Measurements from ENCODE around the gene PLXNA4.

The PLXNA4 gene

DNA sequence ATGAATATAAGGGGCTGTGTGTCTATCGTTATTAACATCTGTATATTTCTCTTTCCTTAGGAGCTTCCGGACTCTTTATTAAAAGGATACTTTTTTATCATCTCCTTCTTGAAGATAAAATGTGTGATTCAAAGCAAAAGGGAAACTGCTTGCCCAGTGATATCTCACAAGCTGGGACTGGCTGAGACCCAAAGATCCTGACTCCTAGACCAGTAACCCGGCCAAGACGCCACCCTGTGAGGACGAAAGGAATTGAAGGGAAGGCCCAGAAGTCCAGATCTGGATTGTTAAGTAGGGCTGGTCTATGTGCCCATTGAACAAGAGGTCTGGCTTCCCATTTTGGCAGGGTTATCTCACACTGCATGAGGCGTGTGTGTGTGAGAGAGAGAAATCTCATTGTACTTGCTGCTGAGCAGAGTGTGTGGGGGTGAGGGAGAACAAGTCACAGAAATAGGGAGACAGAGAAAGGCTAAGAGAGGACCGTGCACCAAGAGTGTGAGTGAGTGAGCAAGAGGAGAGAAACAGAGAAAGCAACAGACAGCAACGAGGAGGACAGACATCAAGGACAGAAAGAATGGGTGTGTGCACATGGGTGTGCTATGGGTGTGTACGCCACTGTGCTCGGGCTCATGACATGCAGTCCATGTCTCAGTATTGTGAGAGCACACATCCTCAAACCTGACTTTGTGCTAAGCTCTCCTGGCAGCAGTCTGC is 75.4 kb downstream of the PLXNA4 start:
- peak; percentile 60 for DNase-seq (ENCODE audit: low read depth)

DNA sequence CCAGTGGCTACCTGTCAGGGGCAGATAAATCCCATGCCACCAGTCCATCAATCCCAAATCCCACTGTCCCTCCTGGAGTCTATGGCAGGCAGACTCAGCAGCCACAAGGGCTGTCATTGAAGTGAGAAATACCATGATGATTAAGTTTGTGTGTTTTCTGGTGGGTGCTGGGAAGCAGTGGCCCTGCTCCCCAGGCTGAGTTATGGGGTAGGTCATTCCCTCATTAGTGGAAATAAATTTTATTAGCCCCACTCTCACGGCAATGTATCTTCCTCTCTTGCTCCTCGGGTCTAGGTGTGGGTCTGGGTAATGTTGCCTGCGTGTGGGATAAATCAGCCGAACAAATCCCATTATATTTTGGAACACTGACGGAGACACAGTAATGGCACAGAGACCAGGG is 76.8 kb downstream of the PLXNA4 start:
- DNase-seq (ENCODE audit: low read depth): no peak

DNA sequence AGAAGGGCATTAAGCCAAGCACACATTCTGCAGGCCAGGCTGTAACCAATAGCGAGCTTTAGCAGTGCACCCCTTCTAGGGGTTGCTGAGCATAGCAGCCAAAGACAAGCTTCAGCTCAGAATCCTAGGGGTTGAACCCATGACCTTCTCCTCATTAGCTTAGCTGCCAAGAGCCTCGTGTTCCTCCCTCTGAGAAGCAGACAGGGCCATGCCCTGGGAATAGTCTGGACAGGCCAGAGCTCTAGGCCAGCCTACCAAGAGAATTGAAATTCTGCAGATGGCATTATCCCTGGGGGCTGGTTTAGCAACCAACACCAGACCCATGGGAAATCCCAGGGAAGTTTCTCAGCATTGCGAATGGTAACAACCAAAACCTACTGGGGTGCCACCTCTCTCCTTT is 77.2 kb downstream of the PLXNA4 start:
- DNase-seq (ENCODE audit: low read depth): no peak

- no peak for DNase-seq (ENCODE audit: low read depth)
Observed at GRCh38 chr7:132498319-132498718, 78.0 kb downstream of the PLXNA4 start.

DNA sequence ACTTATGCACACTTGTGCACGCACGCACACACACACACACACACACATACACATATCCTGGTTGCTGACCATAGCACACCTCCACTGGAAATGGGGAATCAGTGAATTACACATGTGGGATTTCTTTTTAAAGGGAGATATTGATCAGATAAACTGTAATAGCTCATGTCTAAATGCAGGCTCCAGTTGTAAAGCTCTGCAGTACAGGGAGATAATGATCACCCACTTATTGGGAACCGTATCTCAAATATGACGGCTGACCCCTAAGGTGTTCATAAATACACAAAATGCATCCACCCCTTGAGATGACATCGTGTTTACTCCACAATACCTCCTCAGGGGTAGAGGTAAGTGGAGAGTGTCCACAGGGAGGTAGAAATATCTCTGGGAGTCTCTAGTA is 79.2 kb downstream of the PLXNA4 start:
- no peak for DNase-seq (ENCODE audit: low read depth)

- no peak for DNase-seq (ENCODE audit: low read depth)
Observed at GRCh38 chr7:132495936-132496335, 80.3 kb downstream of the PLXNA4 start.

- DNase-seq (ENCODE audit: low read depth): no peak
Observed at GRCh38 chr7:132494474-132494873, 81.8 kb downstream of the PLXNA4 start.

- DNase-seq (ENCODE audit: low read depth): no peak
Observed at GRCh38 chr7:132492823-132493445, 83.3 kb downstream of the PLXNA4 start.

GRCh38 chr7:132491391-132491945 is 84.8 kb downstream of the PLXNA4 start:
- DNase-seq (ENCODE audit: low read depth): no peak

DNA sequence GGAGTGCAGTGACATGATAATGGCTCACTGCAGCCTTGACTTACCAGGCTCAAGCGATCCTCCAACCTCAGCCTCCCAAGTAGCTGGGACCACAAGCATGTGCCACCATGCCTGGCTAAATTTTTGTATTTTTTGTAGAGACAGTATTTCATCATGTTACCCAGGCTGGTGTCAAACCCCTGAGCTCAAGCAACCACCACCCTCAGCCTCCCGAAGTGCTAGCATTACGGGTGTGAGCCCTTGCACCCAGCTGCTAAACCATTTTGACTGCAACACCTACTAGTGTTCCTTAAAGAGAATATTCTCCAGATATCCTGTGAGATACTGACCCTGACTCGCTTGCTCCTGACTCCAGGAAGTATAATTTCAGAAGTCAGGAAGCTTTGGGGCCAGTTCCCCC is 85.8 kb downstream of the PLXNA4 start:
- DNase-seq (ENCODE audit: low read depth): no peak

GRCh38 chr7:132489776-132490237 is 86.5 kb downstream of the PLXNA4 start:
- peak; percentile 91 for DNase-seq (ENCODE audit: low read depth)

GRCh38 chr7:132488634-132489302 is 87.5 kb downstream of the PLXNA4 start:
- no peak for DNase-seq (ENCODE audit: low read depth)

DNA sequence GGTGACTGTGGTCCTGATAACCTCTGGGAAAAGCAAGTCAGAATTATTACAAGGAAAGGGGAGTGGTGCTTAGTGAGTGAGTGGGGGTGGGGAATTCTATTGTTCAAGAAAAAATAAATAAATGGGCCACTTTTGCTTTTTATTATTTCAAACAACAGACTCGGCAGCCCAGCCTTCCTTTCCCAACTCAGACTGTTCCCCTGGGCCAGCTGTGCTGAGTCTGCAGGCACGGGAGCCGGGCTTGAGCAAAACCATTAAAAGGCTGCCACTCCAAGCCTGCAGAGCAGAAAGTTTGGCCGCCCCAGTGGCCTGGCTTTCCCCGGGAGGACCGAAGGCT is 90.0 kb downstream of the PLXNA4 start:
- no peak for DNase-seq (ENCODE audit: low read depth)

DNA sequence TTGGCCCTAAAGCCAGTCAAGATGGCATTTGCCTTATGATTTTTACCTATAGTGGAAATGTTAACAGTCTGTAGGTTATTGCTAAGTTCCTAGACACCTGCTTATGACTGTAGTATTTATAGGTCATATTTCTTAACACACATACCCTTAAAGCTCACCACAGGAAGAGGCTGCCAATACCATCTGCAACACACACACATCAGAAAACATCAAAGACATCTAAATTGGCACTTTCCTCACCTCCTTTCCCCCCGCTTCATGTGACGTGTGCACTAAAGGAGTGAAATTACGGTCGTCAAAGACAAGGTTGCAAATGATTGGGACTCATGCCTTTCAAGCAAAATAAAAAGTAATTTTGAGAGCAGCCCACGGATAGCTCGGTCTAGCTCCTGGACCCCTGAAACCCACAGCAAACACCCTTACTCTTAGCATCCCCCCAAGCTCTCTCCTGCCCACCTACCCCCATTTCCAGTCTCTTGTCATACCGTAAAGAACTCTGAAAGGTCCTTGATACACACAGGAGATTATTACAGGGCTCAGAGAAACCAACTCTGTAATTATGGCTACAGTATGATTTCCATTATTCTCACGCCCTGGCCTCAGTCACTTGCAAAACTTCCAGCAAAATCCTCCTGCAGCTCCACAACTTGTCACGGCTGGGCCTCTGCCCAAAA is 90.5 kb downstream of the PLXNA4 start:
- no peak for DNase-seq (ENCODE audit: low read depth)

GRCh38 chr7:132485136-132485535 is 91.1 kb downstream of the PLXNA4 start:
- no peak for DNase-seq (ENCODE audit: low read depth)

DNA sequence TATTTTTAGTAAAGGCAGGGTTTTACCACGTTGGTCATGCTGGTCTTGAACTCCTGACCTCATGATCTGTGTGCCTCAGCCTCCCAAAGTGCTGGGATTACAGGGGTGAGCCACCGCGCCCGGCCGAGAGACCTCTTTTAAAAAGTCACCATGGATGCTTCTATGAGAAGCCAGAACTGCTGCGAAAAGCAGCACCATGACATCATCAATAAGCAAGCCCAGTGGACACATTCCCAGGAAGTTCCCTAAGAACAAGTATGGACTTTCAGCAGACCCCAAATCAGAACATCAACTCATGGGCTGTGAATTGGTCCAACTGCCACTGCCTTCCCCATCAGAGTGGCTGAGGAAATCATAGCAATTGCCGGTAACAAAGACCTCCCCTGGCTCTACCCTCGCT is 93.4 kb downstream of the PLXNA4 start:
- DNase-seq (ENCODE audit: low read depth): no peak

- no peak for DNase-seq (ENCODE audit: low read depth)
Observed at GRCh38 chr7:132480534-132480933, 95.7 kb downstream of the PLXNA4 start.

- no peak for DNase-seq (ENCODE audit: low read depth)
Observed at GRCh38 chr7:132476541-132476940, 99.7 kb downstream of the PLXNA4 start.

GRCh38 chr7:132475669-132476116 is 100.6 kb downstream of the PLXNA4 start:
- no peak for DNase-seq (ENCODE audit: low read depth)

DNA sequence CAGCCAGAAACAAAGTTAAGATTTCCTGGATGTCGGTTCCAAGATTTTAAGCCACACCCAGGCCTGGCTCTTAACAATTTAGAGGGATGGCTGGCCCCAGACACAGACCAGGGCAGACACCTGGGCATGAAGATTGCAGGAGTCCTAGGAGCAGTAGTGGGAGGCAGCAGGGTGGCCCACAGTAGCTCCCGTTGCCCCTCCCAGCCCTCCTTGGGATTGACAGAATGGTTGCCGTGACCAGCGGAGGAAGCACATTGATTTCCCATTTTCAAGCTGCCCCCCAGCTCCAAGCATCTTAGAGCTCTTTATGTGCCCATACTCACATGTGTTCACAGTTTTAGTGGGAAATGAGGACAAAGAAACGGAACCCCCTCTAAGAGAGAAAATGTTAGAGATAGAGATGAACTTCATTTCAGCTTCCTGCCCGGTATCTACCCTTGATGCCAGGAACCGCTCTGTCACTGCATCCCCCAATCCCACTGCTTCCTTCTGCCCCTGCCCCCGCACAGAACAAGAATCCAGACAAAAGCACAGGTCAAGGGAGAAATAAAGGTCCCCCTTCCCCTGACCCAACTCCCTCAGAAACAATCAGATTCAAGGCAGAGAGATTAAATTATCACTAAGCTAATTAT is 101.1 kb downstream of the PLXNA4 start:
- no peak for DNase-seq (ENCODE audit: low read depth)

GRCh38 chr7:132472463-132473120 is 103.7 kb downstream of the PLXNA4 start:
- DNase-seq (ENCODE audit: low read depth): no peak
